NCI-H460 (cell line): ENCODE data around the gene DERL2. TPM values are rescaled to one million over a fixed set of nuclear protein-coding genes. Genes with fewer than 3 reads are reported as not detected.

Experiments
- DNase-seq: peaks from one replicate; pipeline ENCODE4 v3.0.0-alpha.2; 2016; ENCODE audit warnings: low read depth; ENCODE audit errors: extremely low read depth
- polyA plus RNA-seq: library from polyadenylated mRNA; depleted of rRNA; stranded (reverse); fragments of >200 nt; gene quantifications from 2 replicates; pipeline ENCODE4 v1.2.3, GENCODE V29; 2014; cell fraction: nucleus; rRNA removed
- total RNA-seq: library from RNA; depleted of rRNA; stranded (reverse); fragments of >200 nt; shearing (Covaris generic); gene quantifications from 2 replicates; pipeline ENCODE4 v1.2.3, GENCODE V29; 2014; rRNA removed

The DERL2 gene
- total RNA-seq: 60.3 and 79.4 TPM in 2 replicates
- 28.1 and 41.7 TPM in 2 replicates for polyA plus RNA-seq

DNA sequence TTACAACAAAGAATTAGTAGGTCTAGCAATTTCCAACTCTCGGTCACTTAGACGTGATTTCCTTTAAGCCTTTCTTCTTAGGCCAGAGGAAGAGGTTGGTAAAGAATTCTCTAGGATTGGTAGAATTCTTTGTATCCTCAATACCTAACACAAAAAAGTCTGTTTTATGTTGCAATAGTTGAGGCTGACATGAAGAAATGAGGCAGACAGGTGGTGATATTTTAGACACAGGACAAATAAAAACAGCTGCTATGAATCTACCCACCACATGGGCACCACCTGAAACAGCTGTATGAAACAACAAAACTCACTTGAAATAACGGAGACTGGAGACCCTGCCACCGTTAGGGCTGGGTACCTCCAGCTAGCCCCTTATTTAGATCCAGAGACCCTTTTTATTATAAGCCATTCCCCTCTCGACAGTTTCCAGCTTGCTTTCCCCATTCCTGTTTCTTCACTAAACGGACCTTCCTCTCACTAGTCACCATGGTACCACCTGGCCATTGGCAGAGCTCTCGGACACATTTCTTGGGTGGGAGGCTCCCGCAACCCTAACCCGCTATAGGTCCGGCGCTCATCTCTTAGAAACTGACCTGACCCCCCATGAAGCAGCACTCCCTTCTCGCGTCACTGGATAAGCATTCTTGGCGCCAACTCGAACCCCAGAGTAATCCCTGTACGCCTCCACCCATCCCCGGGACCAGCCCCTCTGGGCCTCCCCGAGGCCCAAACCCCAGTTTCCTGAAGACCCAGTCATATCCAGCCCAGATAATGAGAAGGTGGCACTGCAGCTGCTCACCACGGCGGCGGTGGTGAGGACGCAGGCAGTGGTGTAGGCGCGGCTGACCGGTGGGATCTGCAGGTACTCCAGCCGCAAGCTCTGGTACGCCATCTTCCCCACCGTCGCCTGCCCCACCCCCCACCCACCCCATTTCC is at the start of gene DERL2:
DERL2 (minus strand) TSS at position 909 of the 936 bp plus-strand sequence; CDS start at position 892, 17 bp downstream.
- DNase-seq: no peak

DNA sequence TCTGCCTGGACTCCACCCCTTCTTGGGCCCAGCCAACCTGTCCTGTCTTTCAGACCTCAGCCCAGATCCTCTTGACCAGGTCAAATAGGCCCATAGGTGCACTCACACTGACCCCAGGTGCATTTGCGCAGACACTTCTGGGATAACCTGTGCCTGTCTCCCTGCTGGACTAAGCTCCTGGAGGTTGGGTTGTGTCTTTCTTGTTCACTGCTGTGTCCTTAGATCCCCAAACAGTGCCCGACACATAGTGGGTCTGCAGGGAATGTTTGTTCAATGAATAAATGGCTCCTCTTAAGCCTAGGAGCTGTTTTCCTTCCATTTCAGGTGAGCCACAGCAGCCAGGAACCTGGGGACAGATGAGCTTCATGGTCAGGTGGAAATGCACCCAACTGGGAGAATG is 49.5 kb upstream of the DERL2 start:
- DNase-seq: no peak

DNA sequence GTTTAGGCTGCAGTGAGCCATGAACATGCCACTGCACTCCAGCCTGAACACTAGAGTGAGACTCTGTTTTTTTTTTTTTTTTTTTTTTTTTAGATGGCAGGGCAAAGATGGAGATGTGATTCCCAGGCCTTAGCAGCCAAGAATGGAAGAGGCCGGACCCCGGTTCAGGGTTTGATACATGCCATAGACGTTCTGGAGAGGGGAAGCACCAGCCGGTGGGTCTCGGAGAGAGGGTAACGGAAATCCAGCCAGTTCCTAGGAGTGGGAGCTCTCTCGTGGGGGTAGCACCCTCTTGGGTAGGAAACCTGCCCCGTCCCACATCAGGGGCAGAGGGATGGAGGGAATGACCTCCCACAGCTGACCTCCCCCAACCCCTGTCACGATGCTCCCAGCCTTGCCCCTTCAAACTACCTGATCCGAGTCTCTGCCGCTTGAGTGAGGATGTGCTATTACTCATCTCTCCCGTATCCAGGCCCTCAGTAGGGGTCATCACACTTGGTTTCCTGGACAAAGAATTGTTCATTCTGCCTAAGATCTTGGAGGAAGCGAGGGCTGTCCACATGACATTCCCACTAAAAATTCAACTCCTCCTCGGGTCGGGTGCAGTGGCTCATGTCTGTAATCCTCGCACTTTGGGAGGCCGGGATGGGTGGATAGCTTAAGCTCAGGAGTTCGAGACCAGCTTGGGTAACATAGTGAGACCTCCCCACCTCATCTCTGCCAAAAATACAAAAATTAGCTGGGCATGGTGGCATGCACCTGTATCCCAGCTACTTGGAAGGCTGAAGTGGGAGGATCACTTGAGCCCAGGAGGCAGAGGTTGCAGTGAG is 47.7 kb upstream of the DERL2 start:
- no peak for DNase-seq

DNA sequence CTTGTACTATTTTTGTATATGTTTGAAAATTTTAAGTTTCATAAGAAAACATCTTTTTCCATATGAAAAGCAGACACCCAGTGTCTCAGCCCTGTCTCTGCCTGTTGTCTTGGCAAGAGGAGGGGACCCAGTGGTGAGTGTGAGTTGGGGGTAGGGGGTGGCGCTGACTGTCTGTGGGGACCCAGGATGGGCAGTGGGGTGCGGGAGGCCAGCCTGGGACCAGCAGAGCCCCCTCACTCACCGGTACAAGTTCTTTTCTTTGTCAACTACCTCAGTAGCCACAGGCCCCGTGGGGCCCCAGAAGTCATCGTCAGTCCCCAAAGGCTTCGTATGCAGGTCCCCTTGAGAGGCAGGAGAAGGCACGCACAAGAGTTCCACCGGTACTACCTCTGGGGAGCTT is 46.6 kb upstream of the DERL2 start:
- DNase-seq: no peak

DNA sequence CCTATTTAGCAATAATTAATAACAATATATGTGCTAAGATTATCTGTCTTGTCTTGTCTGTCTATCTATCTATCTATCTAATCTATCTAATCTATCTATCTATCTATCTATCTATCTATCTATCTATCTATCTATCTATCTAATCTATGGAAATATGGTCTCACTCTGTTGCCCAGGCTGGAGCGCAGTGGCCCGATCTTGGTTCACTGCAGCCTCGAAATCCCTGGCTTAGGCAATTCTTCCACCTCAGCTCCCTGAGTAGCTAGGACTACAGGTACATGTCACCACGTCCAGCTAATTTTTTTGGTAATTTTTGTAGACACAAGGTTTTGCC is 45.1 kb upstream of the DERL2 start:
- no peak for DNase-seq

DNA sequence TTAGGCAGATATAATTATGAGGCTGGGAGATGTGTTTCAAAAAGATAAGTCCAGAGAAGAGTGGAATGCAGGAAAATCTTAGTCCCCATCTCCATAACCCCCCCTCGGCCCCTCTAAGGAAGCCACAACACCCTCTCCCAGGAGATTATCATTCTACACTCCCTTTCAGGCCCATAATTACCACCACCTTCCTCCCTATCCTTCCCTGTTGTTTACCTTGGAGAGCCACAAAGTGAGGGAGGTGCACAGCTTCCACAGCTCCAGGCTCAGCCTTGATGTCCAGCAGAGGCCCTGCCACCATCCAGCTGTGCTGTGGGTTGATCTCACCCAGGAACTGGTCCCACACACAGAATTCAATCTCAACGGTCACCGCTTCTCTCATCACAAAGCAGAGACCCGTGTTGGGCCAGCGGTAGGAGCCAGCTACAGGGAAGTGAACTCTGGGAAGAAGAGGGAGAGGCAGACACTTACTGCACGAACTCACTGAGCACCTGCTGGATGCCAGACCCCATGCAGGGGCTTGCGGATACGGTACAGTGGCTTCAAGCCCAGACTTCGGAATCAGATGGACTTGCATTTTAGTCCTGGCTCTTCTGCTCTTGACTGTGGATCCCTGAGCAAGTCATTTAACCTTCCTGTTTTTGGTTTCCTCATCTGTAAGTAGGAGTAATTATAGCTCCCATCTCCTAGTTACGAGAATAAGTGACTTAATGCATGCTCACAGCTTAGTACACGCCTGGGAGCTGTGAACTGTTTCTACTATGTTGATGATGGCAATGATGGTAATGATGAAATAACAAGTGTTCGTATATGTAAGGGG is 44.5 kb upstream of the DERL2 start:
- no peak for DNase-seq

DNA sequence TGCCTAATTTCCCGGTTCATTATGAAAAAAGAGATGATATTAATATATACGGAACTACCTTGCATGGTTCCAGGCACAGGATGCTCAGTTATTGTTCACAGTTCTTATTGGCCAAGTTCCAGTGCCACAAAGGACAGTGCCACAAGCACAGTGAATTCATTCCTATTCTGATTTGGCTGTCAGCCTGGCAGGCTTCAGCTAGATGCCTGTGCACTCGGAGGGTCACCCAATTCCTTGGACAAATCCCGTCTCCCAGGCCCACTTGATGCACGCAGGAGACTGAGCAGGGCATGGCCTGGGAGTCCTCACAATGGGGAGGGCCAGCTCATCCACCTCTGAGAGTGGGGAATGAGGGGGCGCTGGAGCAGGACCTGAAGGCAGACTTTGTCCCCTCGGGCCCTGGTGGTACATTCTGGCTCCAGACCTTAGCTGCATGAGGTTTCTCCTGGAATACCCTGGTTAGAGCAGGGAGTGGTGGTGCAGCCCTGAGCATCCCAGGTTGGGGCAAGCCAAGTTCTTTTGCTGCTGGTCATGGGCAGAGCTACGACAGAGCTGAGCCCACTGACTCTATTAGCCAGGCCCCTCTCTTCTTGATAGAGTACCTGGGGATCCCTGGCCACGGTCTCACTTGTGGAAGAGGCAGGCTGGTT is 41.7 kb upstream of the DERL2 start:
- no peak for DNase-seq

DNA sequence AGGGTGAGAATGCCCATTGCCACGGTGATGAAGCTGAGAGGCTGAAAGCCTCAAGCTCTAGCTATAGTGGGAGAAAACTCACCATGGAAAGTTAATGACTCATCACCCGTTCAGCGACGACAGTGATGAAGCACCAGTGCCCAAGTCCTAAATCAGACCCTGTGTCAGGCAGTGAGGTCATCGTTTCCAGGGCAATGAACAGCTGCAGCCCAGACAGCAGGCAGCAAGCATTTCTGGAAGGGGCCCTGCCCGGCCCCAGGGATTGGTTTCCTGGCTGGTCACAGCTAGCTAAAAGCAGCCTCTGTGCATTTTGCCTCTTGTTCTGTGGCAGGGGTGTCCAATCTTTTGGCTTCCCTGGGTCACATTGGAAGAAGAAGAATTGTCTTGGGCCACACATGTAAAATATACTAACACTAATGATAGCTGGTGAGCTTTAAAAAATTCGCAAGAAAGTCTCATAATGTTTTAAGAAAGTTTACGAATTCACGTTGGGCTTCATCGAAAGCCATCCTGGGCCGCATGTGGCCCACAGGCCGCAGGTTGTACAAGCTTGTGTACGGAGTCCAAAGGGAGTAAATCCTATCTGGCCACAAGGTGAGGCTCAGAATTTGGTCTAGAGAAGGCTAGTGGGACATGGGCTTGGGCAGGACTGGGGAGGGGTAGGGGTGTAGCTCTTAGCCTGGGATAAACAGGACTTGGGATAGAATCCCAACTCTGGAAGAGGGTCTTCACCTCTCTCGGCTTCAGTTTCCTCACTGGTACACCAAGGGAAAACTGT is 41.0 kb upstream of the DERL2 start:
- DNase-seq: no peak

DNA sequence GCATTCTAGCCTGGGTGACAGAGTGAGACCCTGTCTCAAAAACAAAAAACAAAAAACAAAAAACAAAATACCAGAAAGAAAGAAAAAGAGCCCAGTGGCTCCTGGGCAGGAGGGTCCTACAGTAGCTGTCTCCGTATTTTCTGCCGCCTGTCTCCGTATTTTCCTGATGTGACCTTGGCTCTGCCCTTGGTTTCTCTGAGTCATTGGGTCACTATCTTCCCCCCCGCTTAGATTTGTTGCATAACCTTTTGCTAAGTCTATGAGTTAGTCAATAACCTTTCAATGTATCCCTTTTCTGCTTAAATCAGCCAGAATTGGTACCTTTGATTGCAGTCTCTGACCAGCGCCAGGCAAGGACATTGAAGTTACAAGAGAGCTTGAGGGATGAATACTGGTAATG is 37.3 kb upstream of the DERL2 start:
- no peak for DNase-seq

DNA sequence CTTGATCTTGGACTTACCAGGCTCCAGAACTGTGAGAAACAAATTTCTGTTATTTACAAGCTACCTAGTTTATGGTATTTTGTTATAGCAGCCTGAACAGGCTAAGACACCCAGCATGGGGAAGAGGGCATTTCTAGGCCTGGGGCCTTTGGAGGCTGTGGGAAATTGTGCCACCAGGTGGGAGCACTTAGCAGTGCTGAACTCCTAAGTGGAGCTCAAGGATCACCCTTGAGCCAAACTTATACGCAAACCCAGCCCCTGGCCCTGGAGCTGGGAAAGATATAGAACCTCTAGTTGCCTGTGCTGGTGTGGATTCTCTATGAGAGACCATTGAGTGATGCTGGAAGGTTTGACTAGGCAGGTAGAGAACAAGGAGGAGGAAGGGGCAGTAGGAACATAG is 36.5 kb upstream of the DERL2 start:
- no peak for DNase-seq

DNA sequence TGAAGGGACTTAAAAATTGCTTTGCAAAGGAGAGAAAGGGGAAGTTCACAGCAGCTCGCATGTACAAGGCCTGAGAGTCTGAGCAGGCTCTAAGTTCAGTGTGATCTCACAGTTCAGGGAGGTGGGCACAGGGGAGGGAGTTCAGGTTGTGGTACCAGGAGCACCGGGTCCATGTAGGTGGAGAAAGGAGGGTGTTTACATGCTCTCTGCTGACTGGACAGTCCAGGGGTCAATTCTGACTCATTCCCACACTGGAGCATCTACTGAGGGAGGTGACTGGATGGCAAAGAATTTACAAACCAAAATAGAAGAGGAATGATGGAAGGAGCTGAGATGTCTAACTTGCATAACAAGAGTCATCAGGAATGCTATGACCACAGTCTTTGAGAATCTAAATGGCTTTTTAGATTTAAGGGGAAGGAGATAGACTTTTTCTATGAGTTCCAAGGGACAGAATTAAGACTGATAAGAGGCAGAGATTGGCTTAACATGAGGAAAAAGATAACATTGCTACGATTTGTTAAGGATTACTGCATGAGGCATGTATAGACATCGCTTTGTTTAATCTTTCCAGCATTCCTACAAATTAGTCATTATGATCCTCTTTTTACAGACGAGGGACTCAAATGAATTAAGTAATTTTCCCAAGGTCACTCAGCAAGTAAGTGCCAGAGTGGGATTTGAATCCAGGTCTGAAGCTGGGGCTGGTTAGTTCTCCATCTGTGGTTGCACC is 30.2 kb upstream of the DERL2 start:
- peak; percentile 7 for DNase-seq

DNA sequence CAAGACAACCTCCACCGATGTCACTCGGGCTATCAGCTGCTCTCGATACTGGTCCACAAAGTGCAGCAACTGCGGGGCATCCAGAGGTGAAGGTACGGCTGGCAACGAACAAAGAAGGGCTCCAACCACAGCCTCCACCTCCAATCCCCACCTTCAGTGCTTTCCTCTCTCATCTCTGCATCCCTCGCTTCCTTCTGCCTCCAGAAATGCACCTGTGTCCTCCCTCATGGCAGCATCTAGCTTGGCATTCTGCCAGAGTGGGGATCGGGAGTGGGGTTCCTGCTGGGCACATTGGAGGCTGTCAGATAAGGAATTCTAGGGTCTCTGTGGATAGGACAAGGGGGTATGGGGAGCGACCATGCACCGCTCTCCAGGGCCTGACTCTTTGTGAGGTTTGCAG is 29.0 kb upstream of the DERL2 start:
- no peak for DNase-seq

DNA sequence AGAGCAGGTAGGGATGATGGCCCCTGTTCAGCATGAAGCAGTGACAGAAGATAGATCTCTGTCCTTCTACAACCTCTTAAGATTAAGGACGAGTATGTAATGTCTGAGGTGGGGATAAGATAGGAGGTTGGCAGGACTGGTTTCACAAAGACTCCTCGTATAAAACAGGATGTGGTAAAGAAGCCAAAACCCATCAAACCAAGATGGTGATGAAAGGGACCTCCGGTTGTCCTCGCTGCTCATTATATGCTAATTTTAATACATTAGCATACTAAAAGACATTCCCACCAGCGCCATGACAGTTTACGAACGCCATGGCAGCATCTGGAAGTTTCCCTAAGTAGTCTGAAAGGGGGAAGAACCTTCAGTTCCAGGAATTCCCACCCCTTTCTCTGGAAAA is 27.6 kb upstream of the DERL2 start:
- no peak for DNase-seq

DNA sequence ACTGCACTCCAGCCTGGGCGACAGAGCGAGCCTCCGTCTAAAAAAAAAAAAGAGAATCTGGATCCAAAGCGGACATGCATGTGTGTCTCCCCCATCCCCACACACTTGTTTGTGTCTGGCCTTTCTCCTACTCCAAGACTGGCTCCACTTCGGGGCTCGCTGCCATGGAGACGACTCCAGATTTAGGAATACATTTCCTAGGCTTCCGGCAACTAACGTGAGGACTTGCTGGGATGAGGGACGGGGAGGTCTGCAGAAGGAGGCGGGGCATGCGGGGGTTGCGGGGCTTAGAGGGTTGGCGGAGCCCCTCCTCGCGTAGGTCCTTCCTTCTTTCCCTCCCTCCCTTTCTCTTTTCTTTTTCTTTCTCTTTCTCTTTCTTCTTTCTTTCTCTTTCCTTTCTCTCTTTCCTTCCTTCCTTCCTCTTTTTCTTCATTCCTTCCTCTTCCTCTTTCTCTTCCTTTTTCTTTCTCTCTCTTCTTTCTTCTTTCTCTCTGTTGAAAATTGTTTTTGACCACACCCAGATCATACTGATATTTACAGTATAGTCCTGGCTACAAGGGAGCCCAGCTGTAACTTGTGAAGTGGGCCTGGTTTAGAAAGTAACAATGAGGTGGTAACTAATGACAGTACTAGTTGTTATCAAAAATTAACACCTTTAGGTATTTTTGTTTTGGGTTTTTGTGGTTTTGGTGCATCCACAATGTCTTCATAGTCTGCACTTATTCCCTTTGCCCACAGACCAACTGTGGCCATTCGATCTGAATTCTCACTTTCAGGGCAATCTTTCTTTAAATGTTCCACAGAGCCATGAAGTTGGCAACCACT is 25.6 kb upstream of the DERL2 start:
- DNase-seq: no peak

DNA sequence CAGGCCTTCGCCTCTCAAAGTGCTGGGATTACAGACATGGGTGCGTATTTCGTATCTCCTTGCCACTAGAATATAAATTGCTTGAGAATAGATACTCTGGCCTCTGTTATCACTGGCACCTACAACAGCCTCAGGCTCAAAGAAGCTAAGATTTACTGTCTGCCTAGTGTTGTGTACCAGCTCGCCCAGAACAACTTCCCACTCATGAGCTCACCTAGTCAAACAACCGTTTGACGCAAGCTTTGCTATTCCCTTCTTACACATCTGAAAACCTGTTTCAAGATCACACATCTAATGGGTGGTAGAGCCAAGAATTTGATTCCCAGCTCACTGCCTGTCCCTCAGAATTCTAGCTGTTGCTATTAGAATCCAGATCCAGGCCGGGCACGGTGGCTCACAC is 24.8 kb upstream of the DERL2 start:
- no peak for DNase-seq

DNA sequence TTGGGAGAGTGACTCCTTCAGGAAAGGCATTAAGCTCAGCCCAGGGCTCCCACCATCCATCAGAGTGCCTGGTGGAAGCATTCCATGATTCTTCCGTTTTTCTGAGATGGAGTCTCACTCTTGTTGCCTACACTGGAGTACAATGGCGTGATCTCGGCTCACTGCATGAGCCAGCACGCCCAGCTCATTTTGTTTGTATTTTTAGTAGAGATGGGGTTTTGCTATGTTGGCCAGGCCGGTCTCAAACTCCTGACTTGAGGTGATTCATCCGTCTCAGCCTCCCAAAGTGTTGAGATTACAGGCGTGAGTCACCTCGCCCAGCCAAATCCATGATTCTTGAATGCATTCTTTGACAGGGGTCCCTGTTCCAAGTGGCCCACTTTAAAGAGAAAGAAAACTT is 23.5 kb upstream of the DERL2 start:
- no peak for DNase-seq

DNA sequence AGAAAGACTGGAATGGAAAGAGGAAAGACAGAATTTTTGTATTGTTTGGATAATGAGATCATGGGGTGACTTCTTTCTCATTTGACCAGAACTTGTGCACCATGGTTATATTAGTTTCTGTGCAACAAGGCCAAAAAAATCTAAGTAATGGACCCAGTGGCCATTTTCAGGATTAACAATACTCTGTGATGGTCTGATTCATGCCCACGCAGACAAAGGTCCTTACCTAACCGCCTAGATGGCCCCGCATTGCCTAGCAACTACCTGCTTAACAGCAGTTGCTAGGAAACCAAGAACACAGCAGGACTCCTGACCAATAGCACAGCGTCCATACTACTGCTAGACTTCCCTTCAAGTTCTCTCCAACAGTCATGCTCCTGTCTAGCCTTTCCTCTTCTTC is 22.8 kb upstream of the DERL2 start:
- DNase-seq: no peak

DNA sequence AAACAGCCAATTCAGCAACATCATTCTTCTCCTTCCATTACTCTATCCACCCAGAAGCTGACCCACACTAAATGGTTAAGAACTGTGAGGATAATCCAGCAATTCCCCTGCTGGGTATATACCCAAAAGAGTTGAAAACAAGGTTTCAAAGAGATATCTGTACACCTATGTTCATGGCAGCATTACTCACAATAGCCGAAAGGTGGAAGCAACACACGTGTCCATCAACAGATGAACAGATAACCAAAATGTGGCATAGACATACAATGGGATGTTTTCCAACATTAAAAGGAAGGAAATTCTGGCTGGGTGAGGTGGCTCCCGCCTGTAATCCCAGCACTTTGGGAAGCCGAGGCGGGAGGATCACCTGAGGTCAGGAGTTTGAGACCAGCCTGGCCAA is 20.3 kb upstream of the DERL2 start:
- no peak for DNase-seq
